Osteoblast (primary cell): ENCODE measurements around the gene LAMTOR3. TPM values are rescaled to one million over a fixed set of nuclear protein-coding genes. Genes with fewer than 3 reads are reported as not detected.

Source experiments
- DNase-seq: peaks from one replicate; pipeline ENCODE4 v3.0.0; 2011; ENCODE audit warnings: low spot score, mixed read lengths; ENCODE audit not compliant: insufficient read length; ENCODE audit errors: missing footprints
- H2AFZ ChIP-seq: 2 replicates; pipeline ENCODE4 v1.6.0; 2011; ENCODE audit warnings: mild to moderate bottlenecking, low read length
- H3K27ac ChIP-seq: 2 replicates; pipeline ENCODE4 v1.5.1; 2011; ENCODE audit warnings: mild to moderate bottlenecking, low read depth, low read length, moderate library complexity
- H3K27me3 ChIP-seq: 2 replicates; pipeline ENCODE4 v1.6.0; 2012; ENCODE audit warnings: mild to moderate bottlenecking, control low read depth, inconsistent platforms, low read length, moderate library complexity; ENCODE audit not compliant: insufficient read depth
- H3K36me3 ChIP-seq: 2 replicates; pipeline ENCODE4 v1.5.1; 2011; ENCODE audit warnings: mild to moderate bottlenecking, low read length, control low read depth, moderate library complexity; ENCODE audit not compliant: insufficient read depth
- H3K4me1 ChIP-seq: 2 replicates; pipeline ENCODE4 v1.5.1; 2011; ENCODE audit warnings: mild to moderate bottlenecking, low read length, control low read depth, moderate library complexity; ENCODE audit not compliant: insufficient read depth
- H3K4me2 ChIP-seq: 2 replicates; pipeline ENCODE4 v1.6.0; 2011; ENCODE audit warnings: mild to moderate bottlenecking, low read length; ENCODE audit not compliant: insufficient read depth
- H3K4me3 ChIP-seq: fragments of 200-600 bp; sonication (generic); 3 replicates; pipeline ENCODE4 v1.5.1; 2012; ENCODE audit warnings: mild to moderate bottlenecking, low read length, inconsistent platforms; ENCODE audit not compliant: insufficient read depth
- H3K79me2 ChIP-seq: 2 replicates; pipeline ENCODE4 v1.6.0; 2012; ENCODE audit warnings: mild to moderate bottlenecking, low read length, control low read depth, inconsistent platforms; ENCODE audit not compliant: insufficient read depth
- H3K9me3 ChIP-seq: 2 replicates; pipeline ENCODE4 v1.5.1; 2011; ENCODE audit warnings: low read depth, low read length, control low read depth
- H4K20me1 ChIP-seq: 2 replicates; pipeline ENCODE4 v1.6.0; 2012; ENCODE audit warnings: mild to moderate bottlenecking, low read length, control low read depth; ENCODE audit not compliant: insufficient read depth
- total RNA-seq: library from RNA; depleted of rRNA; stranded (reverse); fragments of >200 nt; gene quantifications from 2 replicates; pipeline ENCODE4 v1.2.3, GENCODE V29; 2012
- TF ChIP-seq, protein P1 (sequence below): IDR thresholded peaks from 2 replicates; pipeline ENCODE4 v1.5.1; 2011; ENCODE audit warnings: mild to moderate bottlenecking, low read depth, low read length, moderate library complexity; ENCODE audit errors: extremely low read depth

Gene LAMTOR3
- total RNA-seq, 1 donor, result 42.0 TPM

DNA sequence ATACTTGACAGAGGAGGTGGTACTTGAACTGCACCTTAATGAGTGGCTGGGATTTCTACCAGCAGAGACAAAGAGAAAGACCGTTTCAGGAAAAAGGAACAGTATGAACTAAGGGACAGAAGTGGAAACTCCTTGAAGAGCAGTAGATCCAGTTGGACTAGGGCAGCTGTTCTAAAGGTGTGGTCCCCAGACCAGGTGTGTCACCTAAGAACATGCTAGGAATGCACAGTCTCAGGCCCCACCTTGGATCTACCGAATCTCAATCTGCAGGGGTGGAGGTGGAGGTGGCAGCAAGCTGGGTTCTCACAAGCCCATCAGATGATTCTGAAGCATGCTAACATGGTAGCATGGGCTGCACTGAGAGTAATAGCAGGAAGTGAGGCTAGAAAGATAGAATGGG, 55.3 kb downstream of the LAMTOR3 start:
- H3K4me2 ChIP-seq, result no peak overlapping the region
- H2AFZ ChIP-seq, result no peak overlapping the region

DNA sequence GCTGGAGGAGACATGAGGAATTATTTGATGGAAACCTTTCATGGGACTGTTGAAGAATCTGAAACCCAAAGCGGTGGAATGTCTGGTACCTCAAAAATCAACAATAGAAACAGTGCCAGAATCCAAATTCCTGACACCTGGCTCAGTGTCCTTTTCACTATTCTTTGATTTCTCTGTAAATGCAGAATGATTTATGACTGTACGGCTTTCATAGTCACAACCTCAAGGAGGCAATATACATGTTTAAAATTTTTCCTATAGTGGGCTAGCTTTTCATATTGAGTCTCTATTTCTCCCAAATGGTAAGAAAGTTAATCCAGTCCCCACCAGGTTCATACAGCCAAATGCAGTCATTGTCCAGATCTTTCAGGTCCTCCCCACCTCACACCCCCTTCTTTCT, 58.3 kb downstream of the LAMTOR3 start:
- H3K4me1 ChIP-seq, result no peaks in the 10 kb centered on the region
- H2AFZ ChIP-seq, result no peak overlapping the region

More for the DNA sequence above, 55.3 kb downstream of the LAMTOR3 start:
- no peaks in the 10 kb centered on the region for H3K79me2 ChIP-seq
- no peaks in the 10 kb centered on the region for H4K20me1 ChIP-seq
- no peaks in the 10 kb centered on the region for H3K4me1 ChIP-seq
- no peak overlapping the region for H3K27ac ChIP-seq
- H3K36me3 ChIP-seq, result no peaks in the 10 kb centered on the region
- no peak for DNase-seq
- no peaks in the 10 kb centered on the region for H3K27me3 ChIP-seq
- no peak overlapping the region for H3K4me3 ChIP-seq
- TF ChIP-seq, protein P1, sequence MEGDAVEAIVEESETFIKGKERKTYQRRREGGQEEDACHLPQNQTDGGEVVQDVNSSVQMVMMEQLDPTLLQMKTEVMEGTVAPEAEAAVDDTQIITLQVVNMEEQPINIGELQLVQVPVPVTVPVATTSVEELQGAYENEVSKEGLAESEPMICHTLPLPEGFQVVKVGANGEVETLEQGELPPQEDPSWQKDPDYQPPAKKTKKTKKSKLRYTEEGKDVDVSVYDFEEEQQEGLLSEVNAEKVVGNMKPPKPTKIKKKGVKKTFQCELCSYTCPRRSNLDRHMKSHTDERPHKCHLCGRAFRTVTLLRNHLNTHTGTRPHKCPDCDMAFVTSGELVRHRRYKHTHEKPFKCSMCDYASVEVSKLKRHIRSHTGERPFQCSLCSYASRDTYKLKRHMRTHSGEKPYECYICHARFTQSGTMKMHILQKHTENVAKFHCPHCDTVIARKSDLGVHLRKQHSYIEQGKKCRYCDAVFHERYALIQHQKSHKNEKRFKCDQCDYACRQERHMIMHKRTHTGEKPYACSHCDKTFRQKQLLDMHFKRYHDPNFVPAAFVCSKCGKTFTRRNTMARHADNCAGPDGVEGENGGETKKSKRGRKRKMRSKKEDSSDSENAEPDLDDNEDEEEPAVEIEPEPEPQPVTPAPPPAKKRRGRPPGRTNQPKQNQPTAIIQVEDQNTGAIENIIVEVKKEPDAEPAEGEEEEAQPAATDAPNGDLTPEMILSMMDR, result no peak
- H3K9me3 ChIP-seq, result no peaks in the 10 kb centered on the region

DNA sequence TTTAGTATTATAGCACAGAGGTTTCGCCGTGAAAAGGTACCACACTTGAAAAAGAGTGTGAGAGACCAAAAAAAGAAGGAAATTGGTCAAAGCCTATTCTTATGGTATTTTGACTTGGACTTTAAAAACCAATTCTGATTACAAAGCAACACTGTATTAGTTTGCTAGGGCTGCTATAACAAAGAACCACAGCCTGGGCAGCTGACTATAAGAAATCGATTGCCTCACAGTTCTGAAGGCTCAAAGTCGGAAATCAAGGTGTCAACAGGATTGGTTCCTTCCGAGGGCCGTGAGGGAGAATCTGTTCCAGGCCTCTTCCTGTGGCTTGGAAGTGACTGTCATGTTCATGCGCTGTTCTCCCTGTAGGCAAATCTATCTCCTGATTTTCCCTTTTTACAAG, 59.7 kb downstream of the LAMTOR3 start:
- no peak for DNase-seq
- no peaks in the 10 kb centered on the region for H3K27me3 ChIP-seq
- no peaks in the 10 kb centered on the region for H3K4me1 ChIP-seq

More for the DNA sequence above, 58.3 kb downstream of the LAMTOR3 start:
- TF ChIP-seq, protein P1, result no peak
- no peak overlapping the region for H3K4me3 ChIP-seq
- no peak overlapping the region for H3K27ac ChIP-seq
- no peaks in the 10 kb centered on the region for H3K9me3 ChIP-seq
- H3K36me3 ChIP-seq, result no peaks in the 10 kb centered on the region
- no peak for DNase-seq
- no peaks in the 10 kb centered on the region for H3K27me3 ChIP-seq
- no peak overlapping the region for H3K4me2 ChIP-seq
- no peaks in the 10 kb centered on the region for H4K20me1 ChIP-seq
- no peaks in the 10 kb centered on the region for H3K79me2 ChIP-seq

DNA sequence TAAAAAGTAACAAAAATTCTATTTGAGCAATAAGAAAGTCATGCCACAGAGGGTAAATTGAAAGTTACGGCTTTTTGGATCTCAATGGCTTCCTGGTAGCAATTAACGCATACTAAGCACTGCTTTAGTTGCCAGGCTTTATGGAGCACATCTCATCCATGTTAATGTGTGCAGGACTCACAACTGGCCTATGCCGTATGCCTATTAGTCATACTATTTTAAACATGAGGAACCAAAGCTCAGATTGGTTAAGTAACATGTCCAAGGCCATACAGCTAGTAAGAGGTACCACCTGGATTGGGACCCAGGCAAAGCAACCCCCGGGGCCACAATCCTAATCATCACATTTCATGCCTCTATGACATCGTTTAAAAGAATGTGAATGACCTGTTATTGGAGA, 60.5 kb downstream of the LAMTOR3 start:
- Histone ChIP-seq H3K9me3 (no peaks in the 10 kb centered on the region), H3K79me2 (no peaks in the 10 kb centered on the region), H3K4me1 (no peaks in the 10 kb centered on the region), H3K27ac (no peak overlapping the region), H3K4me2 (no peak overlapping the region), H4K20me1 (no peaks in the 10 kb centered on the region), H3K36me3 (no peaks in the 10 kb centered on the region), H3K4me3 (no peak overlapping the region), H2AFZ (no peak overlapping the region), H3K27me3 (no peaks in the 10 kb centered on the region)
- TF ChIP-seq, protein P1, result no peak
- DNase-seq, result no peak

More for the DNA sequence above, 59.7 kb downstream of the LAMTOR3 start:
- no peak overlapping the region for H3K27ac ChIP-seq
- H4K20me1 ChIP-seq, result no peaks in the 10 kb centered on the region
- no peak overlapping the region for H2AFZ ChIP-seq
- H3K4me2 ChIP-seq, result no peak overlapping the region
- no peak overlapping the region for H3K4me3 ChIP-seq
- no peaks in the 10 kb centered on the region for H3K9me3 ChIP-seq
- TF ChIP-seq, protein P1, result no peak
- H3K79me2 ChIP-seq, result no peaks in the 10 kb centered on the region
- H3K36me3 ChIP-seq, result no peaks in the 10 kb centered on the region
